WTC11 (cell line): ENCODE results near the gene LTBP1. TPM values are rescaled to one million over a fixed set of nuclear protein-coding genes. Genes with fewer than 3 reads are reported as not detected.

Experiments used
- ATAC-seq: fragments of 200-7000 bp; cut with Tn5 transposase; 2 replicates; pipeline ENCODE4 v1.10.0; 2021; ENCODE audit warnings: mild to moderate bottlenecking, moderate library complexity
- CTCF ChIA-PET: fragments of 300-600 bp; sonication (Branson Sonifier 250); formaldehyde crosslinking; loops from one replicate; lab custom pipeline; 2021; ENCODE audit warnings: antibody characterized with exemption; lab: Charles Lee
- POLR2A ChIA-PET: fragments of 350-600 bp; sonication (Branson Sonifier 250); formaldehyde crosslinking; loops from one replicate; lab custom pipeline; 2021; ENCODE audit warnings: antibody characterized with exemption; lab: Charles Lee
- DNase-seq: peaks from one replicate; pipeline ENCODE4 v3.0.0; 2021; ENCODE audit warnings: low spot score
- H3K27ac Mint-ChIP-seq: 2 replicates; pipeline ENCODE4 v1.8.0; 2021; ENCODE audit warnings: mixed read lengths
- H3K27me3 Mint-ChIP-seq: 2 replicates; pipeline ENCODE4 v1.8.0; 2021; ENCODE audit warnings: low read depth, mild to moderate bottlenecking, moderate library complexity, mixed read lengths
- H3K36me3 Mint-ChIP-seq: 2 replicates; pipeline ENCODE4 v1.8.0; 2021; ENCODE audit warnings: mixed read lengths
- H3K4me1 Mint-ChIP-seq: 2 replicates; pipeline ENCODE4 v1.8.0; 2022; ENCODE audit warnings: mixed read lengths
- H3K4me3 Mint-ChIP-seq: 2 replicates; pipeline ENCODE4 v1.8.0; 2021; ENCODE audit warnings: mild to moderate bottlenecking, moderate library complexity, mixed read lengths
- H3K9me3 Mint-ChIP-seq: 2 replicates; pipeline ENCODE4 v1.8.0; 2021; ENCODE audit warnings: mixed read lengths
- CREM ChIP-seq: sonication (generic); formaldehyde crosslinking; IDR thresholded peaks from 2 replicates; pipeline ENCODE4 v1.8.1; 2022; ENCODE audit warnings: mild to moderate bottlenecking, missing genetic modification reagents, moderate library complexity
- EMX1 ChIP-seq: fragments of 250-450 bp; sonication (Bioruptor Pico); IDR thresholded peaks from 2 replicates; pipeline ENCODE4 v1.8.0; 2021; ENCODE audit warnings: mild to moderate bottlenecking
- JAZF1 ChIP-seq: fragments of 250-450 bp; sonication (Bioruptor Pico); IDR thresholded peaks from 2 replicates; pipeline ENCODE4 v1.9.0; 2021; ENCODE audit warnings: moderate library complexity, mild to moderate bottlenecking, inconsistent platforms
- MYBL2 ChIP-seq: sonication (generic); formaldehyde crosslinking; IDR thresholded peaks from 2 replicates; pipeline ENCODE4 v1.8.1; 2023; ENCODE audit warnings: mild to moderate bottlenecking, moderate library complexity, missing genetic modification reagents
- NFATC4 ChIP-seq: fragments of 250-450 bp; sonication (Bioruptor Pico); IDR thresholded peaks from 2 replicates; pipeline ENCODE4 v1.9.0; 2021; ENCODE audit warnings: mild to moderate bottlenecking
- OVOL2 ChIP-seq: fragments of 250-450 bp; sonication (Bioruptor Pico); IDR thresholded peaks from 2 replicates; pipeline ENCODE4 v1.9.0; 2021; ENCODE audit warnings: mild to moderate bottlenecking, borderline replicate concordance
- RELA ChIP-seq: sonication (generic); formaldehyde crosslinking; IDR thresholded peaks from 2 replicates; pipeline ENCODE4 v1.8.1; 2022; ENCODE audit warnings: missing genetic modification reagents, mild to moderate bottlenecking, borderline replicate concordance
- SMAD4 ChIP-seq: sonication (generic); formaldehyde crosslinking; IDR thresholded peaks from 2 replicates; pipeline ENCODE4 v1.8.0; 2022; ENCODE audit warnings: mild to moderate bottlenecking, missing genetic modification reagents
- ZBTB21 ChIP-seq: sonication (generic); formaldehyde crosslinking; IDR thresholded peaks from 2 replicates; pipeline ENCODE4 v1.8.1; 2023; ENCODE audit warnings: mild to moderate bottlenecking, missing genetic modification reagents, borderline replicate concordance
- ZNF219 ChIP-seq: sonication (generic); formaldehyde crosslinking; IDR thresholded peaks from 2 replicates; pipeline ENCODE4 v1.8.0; 2023; ENCODE audit warnings: missing genetic modification reagents, mild to moderate bottlenecking, borderline replicate concordance
- ZNF423 ChIP-seq: fragments of 250-450 bp; sonication (Bioruptor Pico); IDR thresholded peaks from 2 replicates; pipeline ENCODE4 v2.1.2; 2022; ENCODE audit warnings: mild to moderate bottlenecking, moderate library complexity
- total RNA-seq: library from RNA; stranded (reverse); gene quantifications from 3 replicates; pipeline ENCODE4 v1.2.3, GENCODE V29; 2021
- TF ChIP-seq, protein P1 (sequence below): sonication (generic); formaldehyde crosslinking; IDR thresholded peaks from 2 replicates; pipeline ENCODE4 v1.8.1; 2023; ENCODE audit warnings: mild to moderate bottlenecking, missing genetic modification reagents
- TF ChIP-seq, protein P2 (sequence below): sonication (generic); formaldehyde crosslinking; IDR thresholded peaks from 2 replicates; pipeline ENCODE4 v1.8.1; 2023; ENCODE audit warnings: mild to moderate bottlenecking, moderate library complexity, missing genetic modification reagents
- TF ChIP-seq, protein P3 (sequence below): sonication (generic); formaldehyde crosslinking; IDR thresholded peaks from 2 replicates; pipeline ENCODE4 v1.8.1; 2022; ENCODE audit warnings: low read depth, mild to moderate bottlenecking, moderate library complexity, missing genetic modification reagents, borderline replicate concordance
- TF ChIP-seq, protein P4 (sequence below): sonication (generic); formaldehyde crosslinking; conservative IDR thresholded peaks from 2 replicates; pipeline ENCODE4 v1.8.1; 2023; ENCODE audit warnings: mild to moderate bottlenecking, low read depth, missing genetic modification reagents, moderate library complexity
- TF ChIP-seq, protein P5 (sequence below): sonication (generic); formaldehyde crosslinking; IDR thresholded peaks from 2 replicates; pipeline ENCODE4 v1.8.0; 2023; ENCODE audit warnings: mild to moderate bottlenecking, missing genetic modification reagents
- TF ChIP-seq, protein P6 (sequence below): fragments of 250-450 bp; sonication (Bioruptor Pico); conservative IDR thresholded peaks from 2 replicates; pipeline ENCODE4 v1.9.0; 2021; ENCODE audit warnings: mild to moderate bottlenecking
- TF ChIP-seq, protein P7 (sequence below): sonication (generic); formaldehyde crosslinking; IDR thresholded peaks from 2 replicates; pipeline ENCODE4 v1.8.0; 2023; ENCODE audit warnings: missing genetic modification reagents, mild to moderate bottlenecking, borderline replicate concordance

Gene LTBP1
- total RNA-seq, 1 experiment from 2014 or later: 33.6 TPM

DNA sequence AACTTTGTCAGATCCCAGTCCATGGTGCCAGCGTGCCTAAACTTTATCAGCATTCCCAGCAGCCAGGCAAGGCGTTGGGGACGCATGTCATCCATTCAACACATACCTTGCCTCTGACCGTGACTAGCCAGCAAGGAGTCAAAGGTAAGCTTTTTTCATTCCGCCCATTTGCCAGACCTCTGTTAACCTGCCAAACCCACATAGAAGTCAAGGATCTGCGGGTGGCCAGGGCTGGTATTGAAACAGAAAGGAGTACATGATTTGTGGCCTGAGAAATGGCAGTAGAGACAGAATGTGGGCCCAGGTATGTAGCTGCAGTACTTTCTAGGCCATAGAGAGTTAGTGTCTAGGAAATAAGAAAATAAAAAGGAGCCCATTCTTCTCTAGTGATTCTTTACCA lies 240.2 kb downstream of the LTBP1 start:
- TF ChIP-seq MYBL2 (CRISPR knock-in tag): no peak
- TF ChIP-seq, protein P1, sequence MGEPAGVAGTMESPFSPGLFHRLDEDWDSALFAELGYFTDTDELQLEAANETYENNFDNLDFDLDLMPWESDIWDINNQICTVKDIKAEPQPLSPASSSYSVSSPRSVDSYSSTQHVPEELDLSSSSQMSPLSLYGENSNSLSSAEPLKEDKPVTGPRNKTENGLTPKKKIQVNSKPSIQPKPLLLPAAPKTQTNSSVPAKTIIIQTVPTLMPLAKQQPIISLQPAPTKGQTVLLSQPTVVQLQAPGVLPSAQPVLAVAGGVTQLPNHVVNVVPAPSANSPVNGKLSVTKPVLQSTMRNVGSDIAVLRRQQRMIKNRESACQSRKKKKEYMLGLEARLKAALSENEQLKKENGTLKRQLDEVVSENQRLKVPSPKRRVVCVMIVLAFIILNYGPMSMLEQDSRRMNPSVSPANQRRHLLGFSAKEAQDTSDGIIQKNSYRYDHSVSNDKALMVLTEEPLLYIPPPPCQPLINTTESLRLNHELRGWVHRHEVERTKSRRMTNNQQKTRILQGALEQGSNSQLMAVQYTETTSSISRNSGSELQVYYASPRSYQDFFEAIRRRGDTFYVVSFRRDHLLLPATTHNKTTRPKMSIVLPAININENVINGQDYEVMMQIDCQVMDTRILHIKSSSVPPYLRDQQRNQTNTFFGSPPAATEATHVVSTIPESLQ (CRISPR knock-in tag): no peak
- TF ChIP-seq, protein P2, sequence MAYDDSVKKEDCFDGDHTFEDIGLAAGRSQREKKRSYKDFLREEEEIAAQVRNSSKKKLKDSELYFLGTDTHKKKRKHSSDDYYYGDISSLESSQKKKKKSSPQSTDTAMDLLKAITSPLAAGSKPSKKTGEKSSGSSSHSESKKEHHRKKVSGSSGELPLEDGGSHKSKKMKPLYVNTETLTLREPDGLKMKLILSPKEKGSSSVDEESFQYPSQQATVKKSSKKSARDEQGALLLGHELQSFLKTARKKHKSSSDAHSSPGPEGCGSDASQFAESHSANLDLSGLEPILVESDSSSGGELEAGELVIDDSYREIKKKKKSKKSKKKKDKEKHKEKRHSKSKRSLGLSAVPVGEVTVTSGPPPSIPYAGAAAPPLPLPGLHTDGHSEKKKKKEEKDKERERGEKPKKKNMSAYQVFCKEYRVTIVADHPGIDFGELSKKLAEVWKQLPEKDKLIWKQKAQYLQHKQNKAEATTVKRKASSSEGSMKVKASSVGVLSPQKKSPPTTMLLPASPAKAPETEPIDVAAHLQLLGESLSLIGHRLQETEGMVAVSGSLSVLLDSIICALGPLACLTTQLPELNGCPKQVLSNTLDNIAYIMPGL (CRISPR knock-in tag): no peak
- TF ChIP-seq ZBTB21 (CRISPR knock-in tag): no peak
- no peak for TF ChIP-seq RELA (CRISPR knock-in tag)
- no peak for TF ChIP-seq SMAD4 (CRISPR knock-in tag)
- no peak for TF ChIP-seq ZNF219 (CRISPR knock-in tag)
- TF ChIP-seq, protein P3, sequence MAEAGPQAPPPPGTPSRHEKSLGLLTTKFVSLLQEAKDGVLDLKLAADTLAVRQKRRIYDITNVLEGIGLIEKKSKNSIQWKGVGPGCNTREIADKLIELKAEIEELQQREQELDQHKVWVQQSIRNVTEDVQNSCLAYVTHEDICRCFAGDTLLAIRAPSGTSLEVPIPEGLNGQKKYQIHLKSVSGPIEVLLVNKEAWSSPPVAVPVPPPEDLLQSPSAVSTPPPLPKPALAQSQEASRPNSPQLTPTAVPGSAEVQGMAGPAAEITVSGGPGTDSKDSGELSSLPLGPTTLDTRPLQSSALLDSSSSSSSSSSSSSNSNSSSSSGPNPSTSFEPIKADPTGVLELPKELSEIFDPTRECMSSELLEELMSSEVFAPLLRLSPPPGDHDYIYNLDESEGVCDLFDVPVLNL (CRISPR knock-in tag): no peak
- ChIA-PET CTCF (no interaction called here), POLR2A (no interaction called here)
- DNase-seq: no peak
- Mint-ChIP-seq H3K36me3 (peaks cover 5% of the 10 kb centered on the region; the same call in 1 of the 2 replicates), H3K4me1 (no peaks in the 10 kb centered on the region), H3K9me3 (no peaks in the 10 kb centered on the region), H3K4me3 (no peak overlapping the region), H3K27me3 (no peaks in the 10 kb centered on the region), H3K27ac (no peak overlapping the region)
- no peak for ATAC-seq

DNA sequence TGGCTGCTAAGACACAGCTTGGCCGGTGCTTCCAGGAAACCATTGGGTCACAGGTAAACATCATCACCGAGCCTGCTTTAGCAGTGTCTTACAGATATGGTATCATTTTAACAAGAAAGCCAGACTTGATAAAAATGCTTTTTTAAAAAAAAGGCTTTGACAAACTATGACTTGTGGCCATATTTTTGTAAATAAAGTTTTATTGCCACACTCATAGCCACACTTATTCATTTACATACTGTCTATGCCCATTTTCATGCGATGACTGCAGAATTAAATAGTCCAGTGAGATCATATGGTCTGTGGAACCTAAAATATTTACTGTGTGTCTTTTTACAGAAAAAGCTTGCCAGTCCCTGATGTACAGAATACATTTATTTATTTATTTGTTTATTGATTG lies 242.0 kb downstream of the LTBP1 start:
- Mint-ChIP-seq H3K4me1 (no peaks in the 10 kb centered on the region), H3K27me3 (no peaks in the 10 kb centered on the region), H3K9me3 (no peaks in the 10 kb centered on the region), H3K27ac (no peak overlapping the region), H3K36me3 (peaks cover 5% of the 10 kb centered on the region; the same call in 1 of the 2 replicates), H3K4me3 (no peak overlapping the region)
- CTCF ChIA-PET: no interaction called here
- no peak for DNase-seq
- ATAC-seq: no peak
- POLR2A ChIA-PET: no interaction called here
- TF ChIP-seq CREM (CRISPR knock-in tag) (no peak), OVOL2 (CRISPR knock-in tag) (no peak), EMX1 (CRISPR knock-in tag) (no peak), NFATC4 (CRISPR knock-in tag) (no peak), ZNF423 (CRISPR knock-in tag) (no peak), JAZF1 (CRISPR knock-in tag) (no peak)
- TF ChIP-seq, protein P4, sequence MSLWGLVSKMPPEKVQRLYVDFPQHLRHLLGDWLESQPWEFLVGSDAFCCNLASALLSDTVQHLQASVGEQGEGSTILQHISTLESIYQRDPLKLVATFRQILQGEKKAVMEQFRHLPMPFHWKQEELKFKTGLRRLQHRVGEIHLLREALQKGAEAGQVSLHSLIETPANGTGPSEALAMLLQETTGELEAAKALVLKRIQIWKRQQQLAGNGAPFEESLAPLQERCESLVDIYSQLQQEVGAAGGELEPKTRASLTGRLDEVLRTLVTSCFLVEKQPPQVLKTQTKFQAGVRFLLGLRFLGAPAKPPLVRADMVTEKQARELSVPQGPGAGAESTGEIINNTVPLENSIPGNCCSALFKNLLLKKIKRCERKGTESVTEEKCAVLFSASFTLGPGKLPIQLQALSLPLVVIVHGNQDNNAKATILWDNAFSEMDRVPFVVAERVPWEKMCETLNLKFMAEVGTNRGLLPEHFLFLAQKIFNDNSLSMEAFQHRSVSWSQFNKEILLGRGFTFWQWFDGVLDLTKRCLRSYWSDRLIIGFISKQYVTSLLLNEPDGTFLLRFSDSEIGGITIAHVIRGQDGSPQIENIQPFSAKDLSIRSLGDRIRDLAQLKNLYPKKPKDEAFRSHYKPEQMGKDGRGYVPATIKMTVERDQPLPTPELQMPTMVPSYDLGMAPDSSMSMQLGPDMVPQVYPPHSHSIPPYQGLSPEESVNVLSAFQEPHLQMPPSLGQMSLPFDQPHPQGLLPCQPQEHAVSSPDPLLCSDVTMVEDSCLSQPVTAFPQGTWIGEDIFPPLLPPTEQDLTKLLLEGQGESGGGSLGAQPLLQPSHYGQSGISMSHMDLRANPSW: no peak
- TF ChIP-seq, protein P5, sequence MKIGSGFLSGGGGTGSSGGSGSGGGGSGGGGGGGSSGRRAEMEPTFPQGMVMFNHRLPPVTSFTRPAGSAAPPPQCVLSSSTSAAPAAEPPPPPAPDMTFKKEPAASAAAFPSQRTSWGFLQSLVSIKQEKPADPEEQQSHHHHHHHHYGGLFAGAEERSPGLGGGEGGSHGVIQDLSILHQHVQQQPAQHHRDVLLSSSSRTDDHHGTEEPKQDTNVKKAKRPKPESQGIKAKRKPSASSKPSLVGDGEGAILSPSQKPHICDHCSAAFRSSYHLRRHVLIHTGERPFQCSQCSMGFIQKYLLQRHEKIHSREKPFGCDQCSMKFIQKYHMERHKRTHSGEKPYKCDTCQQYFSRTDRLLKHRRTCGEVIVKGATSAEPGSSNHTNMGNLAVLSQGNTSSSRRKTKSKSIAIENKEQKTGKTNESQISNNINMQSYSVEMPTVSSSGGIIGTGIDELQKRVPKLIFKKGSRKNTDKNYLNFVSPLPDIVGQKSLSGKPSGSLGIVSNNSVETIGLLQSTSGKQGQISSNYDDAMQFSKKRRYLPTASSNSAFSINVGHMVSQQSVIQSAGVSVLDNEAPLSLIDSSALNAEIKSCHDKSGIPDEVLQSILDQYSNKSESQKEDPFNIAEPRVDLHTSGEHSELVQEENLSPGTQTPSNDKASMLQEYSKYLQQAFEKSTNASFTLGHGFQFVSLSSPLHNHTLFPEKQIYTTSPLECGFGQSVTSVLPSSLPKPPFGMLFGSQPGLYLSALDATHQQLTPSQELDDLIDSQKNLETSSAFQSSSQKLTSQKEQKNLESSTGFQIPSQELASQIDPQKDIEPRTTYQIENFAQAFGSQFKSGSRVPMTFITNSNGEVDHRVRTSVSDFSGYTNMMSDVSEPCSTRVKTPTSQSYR (CRISPR knock-in tag): no peak
- TF ChIP-seq, protein P6, sequence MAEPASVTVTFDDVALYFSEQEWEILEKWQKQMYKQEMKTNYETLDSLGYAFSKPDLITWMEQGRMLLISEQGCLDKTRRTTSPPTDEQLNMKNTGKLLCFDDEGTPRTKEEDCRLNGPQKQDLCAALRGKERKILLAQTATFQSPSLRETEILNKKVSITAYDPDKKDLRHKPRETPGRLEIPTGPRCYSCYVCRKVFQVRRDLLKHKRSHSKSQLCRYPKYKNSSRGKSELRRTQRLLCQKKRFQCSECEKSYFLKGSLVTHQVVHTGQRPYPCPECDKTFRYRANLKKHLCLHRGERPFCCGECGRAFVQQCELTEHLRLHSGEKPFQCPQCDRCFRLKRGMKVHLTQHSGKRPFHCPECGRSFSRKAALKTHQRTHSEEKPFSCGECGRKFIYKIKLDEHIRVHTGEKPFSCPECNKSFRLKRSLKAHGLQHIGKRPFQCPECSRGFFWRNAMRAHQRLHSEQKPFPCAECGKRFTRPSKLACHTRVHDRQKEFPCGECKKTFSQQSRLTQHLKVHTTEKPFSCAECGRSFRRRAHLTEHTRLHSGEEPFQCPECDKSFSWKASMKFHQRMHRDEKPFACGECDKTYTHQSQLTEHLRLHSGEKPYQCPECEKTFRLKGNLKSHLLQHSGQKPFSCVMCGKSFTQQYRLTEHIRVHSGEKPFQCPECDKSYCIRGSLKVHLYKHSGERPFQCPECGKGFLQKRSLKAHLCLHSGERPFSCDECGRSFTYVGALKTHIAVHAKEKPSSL (CRISPR knock-in tag): no peak
- TF ChIP-seq, protein P7, sequence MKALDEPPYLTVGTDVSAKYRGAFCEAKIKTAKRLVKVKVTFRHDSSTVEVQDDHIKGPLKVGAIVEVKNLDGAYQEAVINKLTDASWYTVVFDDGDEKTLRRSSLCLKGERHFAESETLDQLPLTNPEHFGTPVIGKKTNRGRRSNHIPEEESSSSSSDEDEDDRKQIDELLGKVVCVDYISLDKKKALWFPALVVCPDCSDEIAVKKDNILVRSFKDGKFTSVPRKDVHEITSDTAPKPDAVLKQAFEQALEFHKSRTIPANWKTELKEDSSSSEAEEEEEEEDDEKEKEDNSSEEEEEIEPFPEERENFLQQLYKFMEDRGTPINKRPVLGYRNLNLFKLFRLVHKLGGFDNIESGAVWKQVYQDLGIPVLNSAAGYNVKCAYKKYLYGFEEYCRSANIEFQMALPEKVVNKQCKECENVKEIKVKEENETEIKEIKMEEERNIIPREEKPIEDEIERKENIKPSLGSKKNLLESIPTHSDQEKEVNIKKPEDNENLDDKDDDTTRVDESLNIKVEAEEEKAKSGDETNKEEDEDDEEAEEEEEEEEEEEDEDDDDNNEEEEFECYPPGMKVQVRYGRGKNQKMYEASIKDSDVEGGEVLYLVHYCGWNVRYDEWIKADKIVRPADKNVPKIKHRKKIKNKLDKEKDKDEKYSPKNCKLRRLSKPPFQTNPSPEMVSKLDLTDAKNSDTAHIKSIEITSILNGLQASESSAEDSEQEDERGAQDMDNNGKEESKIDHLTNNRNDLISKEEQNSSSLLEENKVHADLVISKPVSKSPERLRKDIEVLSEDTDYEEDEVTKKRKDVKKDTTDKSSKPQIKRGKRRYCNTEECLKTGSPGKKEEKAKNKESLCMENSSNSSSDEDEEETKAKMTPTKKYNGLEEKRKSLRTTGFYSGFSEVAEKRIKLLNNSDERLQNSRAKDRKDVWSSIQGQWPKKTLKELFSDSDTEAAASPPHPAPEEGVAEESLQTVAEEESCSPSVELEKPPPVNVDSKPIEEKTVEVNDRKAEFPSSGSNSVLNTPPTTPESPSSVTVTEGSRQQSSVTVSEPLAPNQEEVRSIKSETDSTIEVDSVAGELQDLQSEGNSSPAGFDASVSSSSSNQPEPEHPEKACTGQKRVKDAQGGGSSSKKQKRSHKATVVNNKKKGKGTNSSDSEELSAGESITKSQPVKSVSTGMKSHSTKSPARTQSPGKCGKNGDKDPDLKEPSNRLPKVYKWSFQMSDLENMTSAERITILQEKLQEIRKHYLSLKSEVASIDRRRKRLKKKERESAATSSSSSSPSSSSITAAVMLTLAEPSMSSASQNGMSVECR: no peak
